ENCODE measurements around the gene CCAR1.
"Not testable (repeated sequence)": the region's sequence is repeated elsewhere in the genome, so short reads cannot be mapped to it uniquely, and the experiment has no call there.

Gene CCAR1

GRCh38 chr10:68717435-68717834 is 3.6 kb upstream of the CCAR1 start:
- no peak overlapping the region for H3K4me3 ChIP-seq (replicated peaks in 1 of 2; ENCODE audit: low read depth in 2 of 2, low read length in 2 of 2)
- DNase-seq (ENCODE audit: low read depth in 2 of 2), result no peak
- TF ChIP-seq, protein P1, sequence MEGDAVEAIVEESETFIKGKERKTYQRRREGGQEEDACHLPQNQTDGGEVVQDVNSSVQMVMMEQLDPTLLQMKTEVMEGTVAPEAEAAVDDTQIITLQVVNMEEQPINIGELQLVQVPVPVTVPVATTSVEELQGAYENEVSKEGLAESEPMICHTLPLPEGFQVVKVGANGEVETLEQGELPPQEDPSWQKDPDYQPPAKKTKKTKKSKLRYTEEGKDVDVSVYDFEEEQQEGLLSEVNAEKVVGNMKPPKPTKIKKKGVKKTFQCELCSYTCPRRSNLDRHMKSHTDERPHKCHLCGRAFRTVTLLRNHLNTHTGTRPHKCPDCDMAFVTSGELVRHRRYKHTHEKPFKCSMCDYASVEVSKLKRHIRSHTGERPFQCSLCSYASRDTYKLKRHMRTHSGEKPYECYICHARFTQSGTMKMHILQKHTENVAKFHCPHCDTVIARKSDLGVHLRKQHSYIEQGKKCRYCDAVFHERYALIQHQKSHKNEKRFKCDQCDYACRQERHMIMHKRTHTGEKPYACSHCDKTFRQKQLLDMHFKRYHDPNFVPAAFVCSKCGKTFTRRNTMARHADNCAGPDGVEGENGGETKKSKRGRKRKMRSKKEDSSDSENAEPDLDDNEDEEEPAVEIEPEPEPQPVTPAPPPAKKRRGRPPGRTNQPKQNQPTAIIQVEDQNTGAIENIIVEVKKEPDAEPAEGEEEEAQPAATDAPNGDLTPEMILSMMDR (IDR thresholded peaks at IDR 0.05; ENCODE audit: low read depth, low read length), result no peak

DNA sequence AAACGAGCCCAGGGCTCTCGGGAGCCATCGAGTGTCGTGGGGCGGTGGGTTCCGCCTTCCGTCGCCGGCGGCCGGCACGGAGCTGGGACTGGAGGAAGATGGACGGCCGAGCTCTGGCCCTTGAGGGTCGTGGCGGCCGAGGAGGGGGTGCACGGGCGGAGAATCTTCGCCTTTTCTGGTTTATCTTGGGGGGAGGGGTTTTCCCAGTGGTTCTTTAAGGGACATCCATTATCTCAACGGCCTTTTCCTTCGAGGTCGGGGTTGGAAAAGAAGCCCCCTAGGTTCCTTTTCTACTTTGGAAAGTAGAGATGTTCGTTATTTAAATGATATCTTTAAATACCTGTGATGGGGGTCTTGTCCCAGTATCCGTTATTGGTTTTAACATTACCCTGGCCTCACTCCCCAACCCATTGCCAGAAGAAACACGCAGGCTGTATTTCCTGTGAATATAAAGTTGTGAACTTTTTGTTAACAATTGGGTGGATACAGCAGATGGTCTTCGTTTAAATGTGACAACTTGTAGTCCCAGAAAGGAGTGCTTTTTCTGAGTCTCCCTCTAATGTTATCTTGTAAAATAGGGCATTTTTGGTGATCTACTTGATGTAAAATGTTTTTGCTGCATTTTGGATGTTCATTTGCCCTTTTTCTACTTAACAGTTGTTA is 765 bp downstream of the CCAR1 start:
- DNase-seq (ENCODE audit: low read depth in 2 of 2), result peak; percentile 24 to 25
- peak overlapping the region; percentile 87 to 92 for H3K4me3 ChIP-seq (replicated peaks in 1 of 2; ENCODE audit: low read depth in 2 of 2, low read length in 2 of 2)

DNA sequence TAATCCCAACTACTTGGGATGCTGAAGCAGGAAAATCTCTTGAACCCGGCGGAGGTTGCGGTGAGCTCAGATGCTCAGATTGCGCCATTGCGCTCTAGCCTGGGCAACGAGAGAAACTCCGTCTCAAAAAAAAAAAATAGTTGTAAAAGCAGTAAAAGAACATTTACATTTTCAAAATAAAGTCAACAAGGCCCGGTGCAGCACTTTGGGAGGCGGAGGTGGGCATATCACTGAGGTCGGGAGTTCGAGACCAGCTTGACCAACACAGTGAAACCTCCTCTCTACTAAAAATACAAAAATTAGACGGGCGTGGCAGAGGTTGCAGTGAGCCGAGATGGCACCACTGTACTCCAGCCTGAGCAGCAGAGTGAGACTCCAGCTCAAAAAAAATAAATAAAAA is 4.0 kb downstream of the CCAR1 start:
- DNase-seq (ENCODE audit: low read depth in 2 of 2), result no peak
- TF ChIP-seq, protein P1 (IDR thresholded peaks at IDR 0.05; ENCODE audit: low read depth, low read length), result no peak
- no peak overlapping the region for H3K4me3 ChIP-seq (replicated peaks in 1 of 2; ENCODE audit: low read depth in 2 of 2, low read length in 2 of 2)

More for the DNA sequence above, 765 bp downstream of the CCAR1 start:
- TF ChIP-seq, protein P1 (IDR thresholded peaks at IDR 0.05; ENCODE audit: low read depth, low read length), result no peak

DNA sequence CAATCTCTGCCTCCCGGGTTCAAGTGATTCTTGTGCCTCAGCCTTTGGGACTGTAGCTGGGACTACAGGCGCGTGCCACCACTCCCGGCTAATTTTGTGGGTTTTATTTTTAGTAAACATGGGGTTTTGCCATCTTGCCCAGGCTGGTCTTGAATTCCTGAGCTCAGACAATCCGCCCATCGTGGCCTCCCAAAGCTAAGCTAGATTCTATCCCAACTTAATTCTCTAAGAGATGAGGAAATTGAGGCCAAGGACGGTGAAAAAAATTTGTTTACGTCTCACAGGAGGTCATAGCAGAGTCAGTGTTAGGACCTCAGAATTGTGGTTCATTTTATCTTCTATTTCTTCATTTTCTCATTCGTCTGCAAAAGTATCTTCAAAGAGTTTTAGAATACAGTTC is 6.1 kb downstream of the CCAR1 start:
- TF ChIP-seq, protein P1 (IDR thresholded peaks at IDR 0.05; ENCODE audit: low read depth, low read length), result no peak
- H3K4me3 ChIP-seq (replicated peaks in 1 of 2; ENCODE audit: low read depth in 2 of 2, low read length in 2 of 2), result no peak overlapping the region

DNA sequence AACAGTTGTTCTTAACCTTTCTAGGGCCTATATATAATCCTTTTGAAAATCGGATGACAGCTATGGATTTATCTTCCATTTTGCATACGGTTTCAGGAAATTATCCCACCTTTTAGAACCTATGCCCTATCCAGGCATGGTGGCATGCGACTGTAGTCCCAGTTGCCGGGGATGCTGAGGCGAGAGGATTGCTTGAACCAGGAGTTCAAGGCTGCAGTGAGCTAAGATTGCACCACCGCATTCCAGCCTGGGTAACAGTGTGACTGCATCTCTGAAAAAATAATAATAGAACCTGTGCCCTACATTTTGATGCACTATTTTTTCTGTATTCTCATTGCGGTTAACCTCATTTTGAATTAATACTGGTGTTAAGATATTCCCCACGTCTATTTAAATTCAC is 11.6 kb downstream of the CCAR1 start:
- DNase-seq (ENCODE audit: low read depth in 2 of 2), result no peak
- H3K4me3 ChIP-seq (replicated peaks in 1 of 2; ENCODE audit: low read depth in 2 of 2, low read length in 2 of 2), result no peak overlapping the region
- TF ChIP-seq, protein P1 (IDR thresholded peaks at IDR 0.05; ENCODE audit: low read depth, low read length), result no peak

More for the DNA sequence above, 6.1 kb downstream of the CCAR1 start:
- DNase-seq (ENCODE audit: low read depth in 2 of 2), result no peak

DNA sequence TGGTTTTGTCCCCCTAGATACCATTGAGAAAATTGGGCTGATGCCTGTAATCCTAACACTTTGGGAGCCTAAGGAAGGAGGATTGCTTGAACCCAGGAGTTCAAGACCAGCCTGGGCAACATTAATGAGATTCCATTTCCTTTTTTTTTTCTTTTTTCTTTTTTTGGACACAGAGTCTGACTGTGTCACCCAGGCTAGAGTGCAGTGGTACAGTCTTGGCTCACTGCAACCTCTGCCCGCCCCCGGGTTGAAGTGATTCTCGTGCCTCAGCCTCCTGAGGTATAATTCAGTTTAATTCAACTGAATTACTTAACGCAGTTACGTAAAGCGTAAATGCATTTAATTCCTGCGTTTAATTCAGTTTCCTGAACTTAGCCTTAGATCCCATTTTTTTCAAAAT is 13.3 kb downstream of the CCAR1 start:
- H3K4me3 ChIP-seq (replicated peaks in 1 of 2; ENCODE audit: low read depth in 2 of 2, low read length in 2 of 2), result no peak overlapping the region
- DNase-seq (ENCODE audit: low read depth in 2 of 2), result no peak
- TF ChIP-seq, protein P1 (IDR thresholded peaks at IDR 0.05; ENCODE audit: low read depth, low read length), result no peak

GRCh38 chr10:68735119-68735518 is 14.1 kb downstream of the CCAR1 start:
- TF ChIP-seq, protein P1 (IDR thresholded peaks at IDR 0.05; ENCODE audit: low read depth, low read length), result no peak
- H3K4me3 ChIP-seq (replicated peaks in 1 of 2; ENCODE audit: low read depth in 2 of 2, low read length in 2 of 2), result no peak overlapping the region
- no peak for DNase-seq (ENCODE audit: low read depth in 2 of 2)

- not testable (repeated sequence) for DNase-seq (ENCODE audit: low read depth in 2 of 2); H3K4me3 ChIP-seq (replicated peaks in 1 of 2; ENCODE audit: low read depth in 2 of 2, low read length in 2 of 2)
Observed at GRCh38 chr10:68735739-68736138, 14.7 kb downstream of the CCAR1 start.

DNA sequence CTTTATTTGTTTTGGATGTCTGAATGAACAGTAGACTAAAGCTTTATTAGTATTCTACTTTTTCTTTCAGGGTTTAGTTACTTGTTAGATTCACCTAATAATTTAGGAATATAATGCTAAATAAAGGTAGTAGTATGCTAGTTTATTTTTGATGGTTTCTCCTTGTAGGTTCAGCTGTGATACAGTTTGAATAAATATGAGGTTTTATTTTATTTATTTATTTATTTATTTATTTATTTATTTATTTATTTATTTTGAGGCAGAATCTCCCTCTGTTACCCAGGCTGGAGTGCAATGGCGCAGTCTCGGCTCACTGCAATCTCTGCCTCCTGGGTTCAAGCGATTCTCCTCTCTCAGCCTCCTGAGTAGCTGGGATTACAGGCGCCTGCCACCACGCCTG is 19.6 kb downstream of the CCAR1 start:
- not testable (repeated sequence) for H3K4me3 ChIP-seq (replicated peaks in 1 of 2; ENCODE audit: low read depth in 2 of 2, low read length in 2 of 2); DNase-seq (ENCODE audit: low read depth in 2 of 2)

Measured in cardiac fibroblast (primary cell).